ENCODE results near the gene SCN2B.

- TF ChIP-seq MAFK (IDR thresholded peaks at IDR 0.05; ENCODE audit: low read depth, low read length) (peak; percentile 72), CTCF (conservative IDR thresholded peaks at IDR 0.05; ENCODE audit: low read depth, low read length) (no peak), POLR2A (IDR thresholded peaks at IDR 0.05; ENCODE audit: low read depth, low read length) (no peak), RAD21 (IDR thresholded peaks at IDR 0.05; ENCODE audit: low read length) (no peak), RFX5 (IDR thresholded peaks at IDR 0.05; ENCODE audit: low read depth, low read length) (no peak), SMC3 (IDR thresholded peaks at IDR 0.05; ENCODE audit: low read depth, low read length) (no peak), USF2 (IDR thresholded peaks at IDR 0.05; ENCODE audit: low read depth, low read length) (no peak)
Observed at GRCh38 chr11:118213781-118214180, 37.3 kb upstream of the SCN2B start.

All from IMR-90 (cell line).